Memory B cell (primary cell): ENCODE data around the gene PAPPA.

Experiments
- ATAC-seq: fragments of 150-1000 bp; cut with Tn5 transposase; 2 replicates; pipeline ENCODE4 v1.10.0; 2021; ENCODE audit warnings: low read depth, mild to moderate bottlenecking, moderate library complexity
- DNase-seq, 2 donors: peaks; one replicate each; pipeline ENCODE4 v3.0.0; 2022; ENCODE audit warnings: low spot score in 2 of 2
- H3K27ac Mint-ChIP-seq: one replicate; pipeline ENCODE4 v1.8.0; 2022; ENCODE audit warnings: mild to moderate bottlenecking, moderate library complexity, mixed read lengths
- H3K27me3 Mint-ChIP-seq: one replicate; pipeline ENCODE4 v1.8.0; 2022; ENCODE audit warnings: mixed read lengths
- H3K36me3 Mint-ChIP-seq: one replicate; pipeline ENCODE4 v1.8.0; 2022; ENCODE audit warnings: mild to moderate bottlenecking, mixed read lengths
- H3K4me1 Mint-ChIP-seq: one replicate; pipeline ENCODE4 v1.8.0; 2022; ENCODE audit warnings: mixed read lengths
- H3K4me3 Mint-ChIP-seq: one replicate; pipeline ENCODE4 v1.8.0; 2022; ENCODE audit warnings: mild to moderate bottlenecking, moderate library complexity, mixed read lengths
- H3K9me3 Mint-ChIP-seq: one replicate; pipeline ENCODE4 v1.8.0; 2022; ENCODE audit warnings: mixed read lengths

Gene PAPPA

GRCh38 chr9:116153765-116154333 is at the start of gene PAPPA:
Gene PAPPA (plus strand): TSS chr9:116153791. CDS start chr9:116154173, 382 bp downstream.
- peaks cover 28% of the 10 kb centered on the region for H3K27me3 Mint-ChIP-seq
- peaks cover 3% of the 10 kb centered on the region for H3K4me1 Mint-ChIP-seq
- ATAC-seq (no peak), DNase-seq (no peak)
- H3K4me3 Mint-ChIP-seq = peak within 1 kb of the TSS; percentile 63
- no peak within 1 kb of the TSS for H3K27ac Mint-ChIP-seq
- peaks cover 2% of the 10 kb centered on the region for H3K36me3 Mint-ChIP-seq
- H3K9me3 Mint-ChIP-seq = peaks cover 2% of the 10 kb centered on the region

- Mint-ChIP-seq H3K4me3 (no peak overlapping the region), H3K4me1 (no peaks in the 10 kb centered on the region), H3K27me3 (no peaks in the 10 kb centered on the region), H3K27ac (no peak overlapping the region), H3K36me3 (no peaks in the 10 kb centered on the region), H3K9me3 (peaks cover 3% of the 10 kb centered on the region)
- ATAC-seq (no peak), DNase-seq (no peak)
These were observed 49.4 kb upstream of the PAPPA start for GRCh38 chr9:116103976-116104820.

- H3K9me3 Mint-ChIP-seq = peaks cover 3% of the 10 kb centered on the region
- no peaks in the 10 kb centered on the region for H3K4me1 Mint-ChIP-seq
- H3K4me3 Mint-ChIP-seq = no peak overlapping the region
- H3K27me3 Mint-ChIP-seq = no peaks in the 10 kb centered on the region
- H3K27ac Mint-ChIP-seq = no peak overlapping the region
- DNase-seq (no peak), ATAC-seq (no peak)
- no peaks in the 10 kb centered on the region for H3K36me3 Mint-ChIP-seq
These were observed 41.4 kb upstream of the PAPPA start for GRCh38 chr9:116112236-116112635.

GRCh38 chr9:116115761-116116353 is 37.7 kb upstream of the PAPPA start:
- no peaks in the 10 kb centered on the region for H3K4me1 Mint-ChIP-seq
- peaks cover 8% of the 10 kb centered on the region for H3K9me3 Mint-ChIP-seq
- no peak overlapping the region for H3K27ac Mint-ChIP-seq
- DNase-seq = no peak
- H3K4me3 Mint-ChIP-seq = no peak overlapping the region
- peaks cover 1% of the 10 kb centered on the region for H3K36me3 Mint-ChIP-seq
- no peak for ATAC-seq
- no peaks in the 10 kb centered on the region for H3K27me3 Mint-ChIP-seq

GRCh38 chr9:116116393-116116792 is 37.2 kb upstream of the PAPPA start:
- no peak overlapping the region for H3K4me3 Mint-ChIP-seq

GRCh38 chr9:116123171-116123570 is 30.4 kb upstream of the PAPPA start:
- peaks cover 7% of the 10 kb centered on the region for H3K9me3 Mint-ChIP-seq
- no peaks in the 10 kb centered on the region for H3K4me1 Mint-ChIP-seq
- ATAC-seq (no peak), DNase-seq (no peak)
- H3K27me3 Mint-ChIP-seq = peaks cover 2% of the 10 kb centered on the region
- H3K27ac Mint-ChIP-seq = no peak overlapping the region
- H3K36me3 Mint-ChIP-seq = peaks cover 1% of the 10 kb centered on the region
- no peak overlapping the region for H3K4me3 Mint-ChIP-seq

More at GRCh38 chr9:116116393-116116792, 37.2 kb upstream of the PAPPA start:
- ATAC-seq = no peak
- DNase-seq = no peak
- Mint-ChIP-seq H3K9me3 (peaks cover 11% of the 10 kb centered on the region), H3K4me1 (no peaks in the 10 kb centered on the region), H3K27ac (no peak overlapping the region), H3K36me3 (peaks cover 1% of the 10 kb centered on the region), H3K27me3 (peaks cover 2% of the 10 kb centered on the region)

- Mint-ChIP-seq H3K27me3 (peaks cover 2% of the 10 kb centered on the region), H3K9me3 (peaks cover 8% of the 10 kb centered on the region), H3K36me3 (no peaks in the 10 kb centered on the region), H3K4me3 (no peak overlapping the region), H3K27ac (no peak overlapping the region), H3K4me1 (no peaks in the 10 kb centered on the region)
- DNase-seq = no peak
- no peak for ATAC-seq
These were observed 29.0 kb upstream of the PAPPA start for GRCh38 chr9:116124472-116125040.

- peaks cover 14% of the 10 kb centered on the region for H3K9me3 Mint-ChIP-seq
- no peaks in the 10 kb centered on the region for H3K36me3 Mint-ChIP-seq
- no peak for DNase-seq
- no peaks in the 10 kb centered on the region for H3K4me1 Mint-ChIP-seq
- no peaks in the 10 kb centered on the region for H3K27me3 Mint-ChIP-seq
- no peak overlapping the region for H3K4me3 Mint-ChIP-seq
- no peak for ATAC-seq
- H3K27ac Mint-ChIP-seq = no peak overlapping the region
These were observed 20.4 kb upstream of the PAPPA start for GRCh38 chr9:116133163-116133562.

GRCh38 chr9:116134975-116135374 is 18.6 kb upstream of the PAPPA start:
- Mint-ChIP-seq H3K27me3 (no peaks in the 10 kb centered on the region), H3K9me3 (peaks cover 12% of the 10 kb centered on the region), H3K4me1 (no peaks in the 10 kb centered on the region), H3K27ac (no peak overlapping the region), H3K36me3 (no peaks in the 10 kb centered on the region), H3K4me3 (no peak overlapping the region)
- DNase-seq (no peak), ATAC-seq (no peak)

- Mint-ChIP-seq H3K9me3 (peaks cover 9% of the 10 kb centered on the region), H3K4me3 (no peak overlapping the region), H3K4me1 (no peaks in the 10 kb centered on the region), H3K36me3 (no peaks in the 10 kb centered on the region), H3K27me3 (no peaks in the 10 kb centered on the region), H3K27ac (no peak overlapping the region)
- DNase-seq = no peak
- no peak for ATAC-seq
These were observed 16.6 kb upstream of the PAPPA start for GRCh38 chr9:116137010-116137409.

GRCh38 chr9:116137581-116137980 is 16.0 kb upstream of the PAPPA start:
- H3K9me3 Mint-ChIP-seq = peaks cover 9% of the 10 kb centered on the region
- no peak overlapping the region for H3K27ac Mint-ChIP-seq
- no peaks in the 10 kb centered on the region for H3K27me3 Mint-ChIP-seq
- H3K36me3 Mint-ChIP-seq = no peaks in the 10 kb centered on the region
- no peak overlapping the region for H3K4me3 Mint-ChIP-seq
- ATAC-seq = no peak
- no peak for DNase-seq
- H3K4me1 Mint-ChIP-seq = no peaks in the 10 kb centered on the region

- no peak overlapping the region for H3K27ac Mint-ChIP-seq
- DNase-seq (no peak), ATAC-seq (no peak)
- peaks cover 6% of the 10 kb centered on the region for H3K27me3 Mint-ChIP-seq
- peaks cover 4% of the 10 kb centered on the region for H3K9me3 Mint-ChIP-seq
- H3K36me3 Mint-ChIP-seq = no peaks in the 10 kb centered on the region
- H3K4me3 Mint-ChIP-seq = no peak overlapping the region
- no peaks in the 10 kb centered on the region for H3K4me1 Mint-ChIP-seq
These were observed 11.6 kb upstream of the PAPPA start for GRCh38 chr9:116141864-116142561.

GRCh38 chr9:116142706-116143492 is 10.7 kb upstream of the PAPPA start:
- Mint-ChIP-seq H3K9me3 (peaks cover 3% of the 10 kb centered on the region), H3K27ac (no peak overlapping the region), H3K27me3 (peaks cover 6% of the 10 kb centered on the region), H3K4me3 (no peak overlapping the region), H3K36me3 (no peaks in the 10 kb centered on the region), H3K4me1 (no peaks in the 10 kb centered on the region)
- no peak for DNase-seq
- no peak for ATAC-seq
